ENCODE results near the gene GMDS. TPM values are rescaled to one million over a fixed set of nuclear protein-coding genes. Genes with fewer than 3 reads are reported as not detected.

Gene GMDS
- total and polyA plus RNA-seq, 2 of the 4 experiments (the other 2 are of a cell fraction): 7.3 to 21.9 TPM

DNA sequence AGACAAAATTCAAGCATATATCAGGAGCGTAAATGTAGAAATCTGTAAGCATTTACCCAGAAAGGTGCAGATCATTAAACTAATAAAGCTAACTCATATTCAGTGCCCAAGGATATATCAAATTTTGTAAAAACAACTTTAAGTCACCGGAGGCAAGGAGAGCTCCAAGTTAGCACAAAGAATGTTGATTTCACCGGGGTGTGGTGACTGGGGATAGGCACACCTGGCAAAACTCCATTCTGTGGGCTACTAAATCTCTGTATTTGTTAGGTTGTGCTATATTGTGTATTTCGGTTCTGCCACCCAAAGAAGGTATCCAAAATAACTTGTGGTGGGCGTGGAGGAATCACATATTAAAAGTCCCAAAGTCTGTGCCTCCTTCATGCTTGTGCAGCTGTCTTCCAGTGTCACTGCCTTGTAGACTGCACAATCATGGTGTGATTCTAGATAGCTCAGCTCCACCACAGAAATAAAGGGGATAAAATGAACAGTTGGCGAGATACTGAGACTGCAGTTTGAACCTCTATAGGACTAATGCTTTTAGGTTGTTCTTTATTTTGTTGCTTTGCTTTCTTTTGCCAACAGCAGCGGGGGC lies 111.6 kb downstream of the GMDS start:
- Histone ChIP-seq H3K14ac (replicated peaks; ENCODE audit: low read depth, low read length) (no peak overlapping the region), H2BK20ac (ENCODE audit: low read depth, low read length) (no peak overlapping the region), H3K4ac (ENCODE audit: low read depth, low read length) (no peak overlapping the region), H3K27ac (ENCODE audit: insufficient read depth, low read length) (no peak overlapping the region), H3K9me1 (ENCODE audit: insufficient read depth, low read length) (no peaks in the 10 kb centered on the region), H3K4me1 (ENCODE audit: control insufficient read depth, insufficient read depth, low read length) (peaks cover 2% of the 10 kb centered on the region; the same call in 1 of the 2 replicates), H3K9ac (ENCODE audit: low read depth, low read length) (no peak overlapping the region), H4K5ac (ENCODE audit: low read depth, low read length) (no peak overlapping the region), H2AFZ (replicated peaks; ENCODE audit: low read length, poor library complexity) (no peak overlapping the region), H4K91ac (ENCODE audit: insufficient read depth, low read depth, low read length) (no peak overlapping the region), H2AK9ac (replicated peaks; ENCODE audit: low read depth, low read length, poor library complexity) (no peak overlapping the region), H2AK5ac (ENCODE audit: low read depth, low read length) (no peak overlapping the region), H2BK120ac (ENCODE audit: low read depth, low read length) (no peak overlapping the region), H3K56ac (ENCODE audit: extremely low read depth, insufficient read depth, low read length) (no peak overlapping the region), H3K18ac (ENCODE audit: low read depth, low read length) (no peak overlapping the region), H4K20me1 (ENCODE audit: insufficient read depth, low read length) (no peaks in the 10 kb centered on the region), H2BK5ac (ENCODE audit: low read depth, low read length, poor library complexity, severe bottlenecking) (no peak overlapping the region), H4K8ac (ENCODE audit: low read depth in 2 of 2, low read length in 2 of 2) (no peak overlapping the region), H3K79me1 (ENCODE audit: low read depth in 1 of 2, low read length in 2 of 2) (peaks cover 0 to 3% of the 10 kb centered on the region in 2 experiments; a peak in 3 of 4 replicates), H3K9me3 (ENCODE audit: control insufficient read depth, insufficient read depth, low read length) (no peaks in the 10 kb centered on the region), H3K4me3 (ENCODE audit: insufficient read depth, low read depth, low read length) (no peak overlapping the region), H3K36me3 (ENCODE audit: control insufficient read depth, insufficient read depth, low read length) (no peaks in the 10 kb centered on the region), H3K4me2 (ENCODE audit: low read depth, low read length) (no peak overlapping the region), H2BK15ac (ENCODE audit: low read depth, low read length) (no peak overlapping the region), H3K23ac (ENCODE audit: low read depth, low read length) (no peak overlapping the region), H3K27me3 (ENCODE audit: control insufficient read depth, insufficient read depth, low read length) (no peaks in the 10 kb centered on the region)
- ATAC-seq (ENCODE audit: low read depth) (no peak), DNase-seq (no peak)
- ChIA-PET POLR2A (ENCODE audit: unreplicated experiment) (no interaction called here), CTCF (interaction anchor here (0.9 kb wide), 1 partner anchor 16 kb away, joined by 4 read pairs; no protein-coding TSS in a partner anchor)
- intact Hi-C loops (cut with micrococcal nuclease): no loop called here
- in situ Hi-C loops (cut with MboI; ENCODE audit: low sequenced_read_pairs): no loop called here
- BruUV-seq (replicated peaks): no TSS peak
- dilution Hi-C loops (cut with HindIII; ENCODE audit: low sequenced_read_pairs, unreplicated experiment): no loop called here
- TF ChIP-seq, protein P1, sequence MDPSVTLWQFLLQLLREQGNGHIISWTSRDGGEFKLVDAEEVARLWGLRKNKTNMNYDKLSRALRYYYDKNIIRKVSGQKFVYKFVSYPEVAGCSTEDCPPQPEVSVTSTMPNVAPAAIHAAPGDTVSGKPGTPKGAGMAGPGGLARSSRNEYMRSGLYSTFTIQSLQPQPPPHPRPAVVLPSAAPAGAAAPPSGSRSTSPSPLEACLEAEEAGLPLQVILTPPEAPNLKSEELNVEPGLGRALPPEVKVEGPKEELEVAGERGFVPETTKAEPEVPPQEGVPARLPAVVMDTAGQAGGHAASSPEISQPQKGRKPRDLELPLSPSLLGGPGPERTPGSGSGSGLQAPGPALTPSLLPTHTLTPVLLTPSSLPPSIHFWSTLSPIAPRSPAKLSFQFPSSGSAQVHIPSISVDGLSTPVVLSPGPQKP (IDR thresholded peaks at IDR 0.05; ENCODE audit: borderline replicate concordance, low read depth, low read length): no peak
- TF ChIP-seq RFX5 (IDR thresholded peaks at IDR 0.05; ENCODE audit: low read depth, low read length) (no peak), MXI1 (IDR thresholded peaks at IDR 0.05; ENCODE audit: borderline replicate concordance, low read depth, low read length) (no peak), RAD21 (IDR thresholded peaks at IDR 0.05; ENCODE audit: low read length) (no peak)
- 100% methylated on average over 1 of the region's 7 CpGs; no CpG with 5 or more reads in 1 of the 2 experiments for WGBS, 2 experiments (ENCODE audit: extremely low coverage in 2 of 2, insufficient read length in 1 of 2)
